Stimulated activated CD8-positive, alpha-beta memory T cell treated with anti-CD3 and anti-CD28 coated beads, Interleukin-7, amount 100 ng/mL, for 24 hours (primary cell): ENCODE results near the gene GNA14.
"Not testable (repeated sequence)": the region's sequence is repeated elsewhere in the genome, so short reads cannot be mapped to it uniquely, and the experiment has no call there.

ENCODE experiments used
- DNase-seq: peaks from one replicate; pipeline ENCODE4 v3.0.0-alpha.2; 2020; ENCODE audit warnings: low read depth

The GNA14 gene

DNA sequence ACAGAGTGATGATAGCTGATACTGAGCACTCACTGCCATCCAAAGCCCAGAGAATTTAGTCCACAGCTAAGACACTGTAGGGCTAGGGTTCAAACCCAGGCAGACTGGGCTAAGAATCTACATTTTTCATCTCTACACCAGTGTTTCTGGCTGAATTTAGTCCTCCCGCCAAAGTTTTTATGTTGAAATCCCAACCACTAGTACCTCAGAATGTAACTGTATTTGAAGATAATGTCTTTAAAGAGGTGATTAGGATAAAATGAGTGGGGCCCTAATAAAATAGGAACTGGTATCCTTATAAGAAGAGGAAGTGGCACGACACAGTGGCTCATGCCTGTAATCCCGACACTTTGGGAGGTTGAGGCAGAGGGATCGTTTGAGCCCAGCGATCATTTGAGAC is 4.3 kb downstream of the GNA14 start:
- DNase-seq = no peak

- DNase-seq = no peak
These were observed 7.2 kb downstream of the GNA14 start for GRCh38 chr9:77640741-77641580.

- DNase-seq = no peak
These were observed 15.5 kb downstream of the GNA14 start for GRCh38 chr9:77632652-77633051.

DNA sequence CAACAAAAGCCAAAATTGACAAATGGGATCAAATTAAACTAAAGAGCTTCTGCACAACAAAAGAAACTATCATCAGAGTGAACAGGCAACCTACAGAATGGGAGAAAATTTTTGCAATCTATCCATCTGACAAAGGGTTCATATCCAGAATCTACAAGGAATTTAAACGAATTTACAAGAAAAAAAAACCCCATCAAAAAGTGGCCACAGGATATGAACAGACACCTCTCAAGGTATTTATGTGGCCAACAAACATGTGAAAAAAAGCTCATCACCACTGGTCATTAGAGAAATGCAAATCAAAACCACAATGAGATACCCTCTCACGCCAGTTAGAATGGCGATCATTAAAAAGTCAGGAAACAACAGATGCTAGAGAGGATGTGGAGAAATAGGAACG is 19.3 kb downstream of the GNA14 start:
- DNase-seq = not testable (repeated sequence)

DNA sequence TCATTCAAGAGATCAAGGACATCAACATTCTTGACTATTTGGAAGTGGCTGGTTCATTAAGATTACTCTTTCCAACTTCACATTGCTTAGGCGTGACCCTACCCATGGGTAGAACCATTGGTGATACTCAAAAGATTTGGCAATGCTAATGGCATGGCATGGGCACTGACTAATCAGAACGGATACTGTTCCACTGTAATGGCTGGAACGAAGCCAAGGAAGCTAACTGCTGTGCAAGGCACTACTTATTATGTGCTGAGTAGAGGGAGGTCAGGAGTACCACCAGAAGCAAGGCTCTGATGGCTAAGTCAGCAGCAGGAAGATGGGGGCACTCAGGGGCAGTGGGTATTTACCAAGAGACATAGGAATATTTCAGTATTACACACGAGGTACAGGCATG is 31.9 kb downstream of the GNA14 start:
- no peak for DNase-seq

GRCh38 chr9:77614645-77615044 is 33.5 kb downstream of the GNA14 start:
- no peak for DNase-seq

DNA sequence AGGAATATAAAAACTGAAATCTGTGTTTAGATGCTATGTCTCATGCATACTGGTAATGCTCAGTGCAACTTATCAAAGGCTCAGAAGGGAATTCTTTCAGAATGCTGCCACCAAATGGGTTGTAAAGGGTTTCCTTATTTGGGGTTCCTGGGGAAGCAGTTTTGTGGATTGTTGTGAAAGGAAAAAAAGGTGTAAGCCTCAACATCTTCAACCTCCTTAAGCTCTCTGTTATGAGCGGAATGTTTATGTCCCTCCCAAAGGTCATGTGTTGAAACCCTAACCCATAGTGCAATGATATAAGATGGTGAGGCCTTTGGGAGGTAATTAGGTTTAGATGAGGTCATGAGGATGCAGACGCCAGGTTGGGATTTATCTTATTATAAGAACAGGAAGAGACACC is 41.6 kb downstream of the GNA14 start:
- DNase-seq = no peak

GRCh38 chr9:77605449-77606220 is 42.5 kb downstream of the GNA14 start:
- DNase-seq = no peak

DNA sequence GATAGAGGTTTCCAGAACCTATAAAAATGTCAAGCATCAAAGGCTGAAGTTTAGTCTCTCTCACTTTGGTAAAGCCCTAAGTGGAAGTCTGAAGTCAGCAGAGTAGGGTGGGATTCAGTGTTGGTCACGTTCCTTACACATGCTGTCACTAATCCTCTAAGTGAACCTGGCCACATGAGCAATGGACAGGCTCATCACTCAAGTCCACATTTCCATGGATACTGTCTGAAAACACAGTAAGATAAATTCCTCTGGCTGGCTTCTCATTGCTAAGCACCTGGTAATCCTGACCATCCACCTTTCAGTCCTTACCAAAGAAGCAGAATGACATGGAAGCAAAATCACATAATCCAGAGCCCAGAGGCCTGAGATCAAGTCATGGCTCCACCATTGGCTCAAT is 43.8 kb downstream of the GNA14 start:
- DNase-seq = no peak

DNA sequence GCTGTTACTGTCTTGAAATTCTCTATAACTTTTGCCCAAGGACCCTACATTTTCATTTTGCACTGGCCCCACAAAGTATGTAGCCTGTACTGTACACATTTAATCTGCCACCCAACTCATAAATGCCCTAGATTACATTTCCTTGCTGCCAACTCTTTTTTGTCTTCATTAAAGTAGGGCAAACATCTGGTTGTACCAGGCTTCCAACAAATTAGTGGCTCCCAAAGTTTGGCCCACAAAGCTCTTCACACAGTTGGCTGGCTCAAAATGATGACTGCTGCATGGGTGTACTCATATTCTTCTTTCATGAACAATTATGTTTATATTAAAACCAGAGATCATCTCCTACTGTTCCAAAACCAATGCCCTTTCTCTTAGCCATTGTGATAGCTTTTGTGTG is 45.3 kb downstream of the GNA14 start:
- no peak for DNase-seq

DNA sequence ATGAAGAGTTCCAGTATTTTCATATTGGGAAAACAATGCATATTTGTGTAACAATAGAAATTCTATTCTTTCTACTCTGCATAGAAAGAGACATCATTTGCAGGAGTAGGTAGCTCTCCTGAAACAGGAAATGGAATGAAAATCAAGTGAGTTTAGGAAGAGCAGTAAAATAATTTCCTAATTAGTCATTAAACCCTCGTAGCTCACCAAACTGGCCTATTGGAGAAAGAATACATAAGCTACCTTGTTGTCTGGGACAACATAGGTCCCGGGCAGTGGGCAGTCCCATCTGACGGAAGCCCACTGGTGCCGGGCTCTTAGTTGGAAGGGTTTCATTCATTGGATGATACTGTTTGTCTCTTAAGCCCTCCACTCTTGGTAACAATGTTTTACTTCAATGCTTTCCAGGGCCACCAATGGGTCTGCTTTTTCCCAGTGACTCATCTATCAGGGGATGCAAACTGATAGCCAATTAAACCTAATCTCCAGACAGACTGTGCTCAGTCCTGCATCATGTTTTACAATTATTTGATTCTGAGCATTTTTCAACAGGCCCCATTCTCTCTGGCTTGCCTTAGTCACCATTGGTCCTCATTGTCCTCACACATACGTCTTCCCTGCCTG is 46.5 kb downstream of the GNA14 start:
- DNase-seq = no peak

- DNase-seq = no peak
These were observed 47.3 kb downstream of the GNA14 start for GRCh38 chr9:77600810-77601209.

- no peak for DNase-seq
These were observed 48.6 kb downstream of the GNA14 start for GRCh38 chr9:77599492-77599891.

DNA sequence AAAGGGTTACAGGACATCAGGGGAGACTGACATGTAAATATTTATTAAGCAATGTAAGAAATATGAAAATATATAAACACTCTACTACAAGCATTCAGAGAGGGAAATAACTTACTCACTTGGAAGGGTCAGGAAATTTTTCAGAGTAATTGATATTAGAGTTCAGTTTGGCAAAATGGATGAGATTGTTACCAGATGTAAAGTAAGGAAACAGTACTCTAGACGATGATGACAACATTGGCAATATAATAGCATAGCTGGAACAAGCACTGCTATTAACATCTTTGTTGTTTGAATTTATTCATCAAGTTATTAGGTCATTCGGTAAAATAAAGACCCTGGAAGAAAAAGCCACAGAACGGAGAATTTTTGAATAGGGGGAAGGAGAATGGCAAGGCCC is 49.1 kb downstream of the GNA14 start:
- DNase-seq = no peak

DNA sequence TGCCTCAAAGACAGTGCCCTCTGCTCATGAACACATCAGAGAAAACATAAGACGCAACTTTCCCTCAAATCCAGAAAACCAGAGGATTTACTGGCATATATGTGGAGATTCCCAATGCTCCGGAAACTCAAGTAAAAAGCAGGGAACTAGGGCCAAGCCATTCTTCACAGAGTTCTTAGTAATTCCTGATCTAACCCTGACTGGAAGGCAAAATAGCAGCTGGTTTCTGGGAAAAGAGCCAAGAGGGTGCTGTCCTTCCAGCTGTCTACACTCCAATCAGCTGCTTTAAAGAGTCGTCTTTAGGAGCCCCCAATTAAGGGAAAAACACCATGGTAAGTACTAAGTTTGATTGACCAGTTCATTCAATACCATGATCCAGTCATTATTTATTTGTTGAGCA is 49.6 kb downstream of the GNA14 start:
- DNase-seq = no peak

DNA sequence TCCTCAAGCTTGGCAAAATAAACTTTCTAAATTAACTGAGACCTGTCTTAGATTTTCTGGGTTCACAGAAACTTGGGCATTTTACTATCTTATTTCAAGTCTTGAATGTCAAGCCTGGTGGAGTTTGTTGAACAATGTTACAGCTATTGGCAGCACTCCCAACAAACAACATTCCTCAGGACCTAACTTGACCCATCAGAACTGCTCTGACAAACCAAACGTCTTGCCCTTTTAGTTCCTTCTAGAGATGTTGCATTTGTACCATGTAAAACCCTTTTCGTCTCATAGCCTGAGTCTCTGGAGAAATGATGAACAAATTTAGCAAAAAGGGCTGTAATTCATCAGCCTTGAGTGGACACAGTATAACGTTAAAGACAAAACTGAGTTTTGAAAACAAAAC is 51.1 kb downstream of the GNA14 start:
- DNase-seq = no peak

- DNase-seq = no peak
These were observed 52.6 kb downstream of the GNA14 start for GRCh38 chr9:77595426-77596095.

GRCh38 chr9:77594963-77595362 is 53.2 kb downstream of the GNA14 start:
- no peak for DNase-seq

DNA sequence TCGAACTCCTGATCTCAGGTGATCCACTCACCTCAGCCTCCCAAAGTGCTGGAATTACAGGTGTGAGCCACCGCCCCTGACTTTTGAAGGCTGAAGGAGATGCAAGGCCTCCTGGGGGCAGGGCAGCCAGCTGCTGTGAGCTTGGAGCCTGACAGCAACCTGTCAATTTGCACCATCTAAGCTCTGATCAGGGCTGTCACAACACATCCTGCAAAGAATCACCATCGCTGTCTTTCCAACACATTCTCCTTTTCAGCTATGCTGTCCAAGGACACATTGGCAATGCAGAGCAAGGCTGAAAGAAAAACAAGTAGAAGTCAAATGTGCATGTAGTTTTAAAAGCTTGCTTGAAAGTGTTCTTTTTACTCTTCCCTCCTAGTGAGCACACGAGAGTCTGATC is 54.6 kb downstream of the GNA14 start:
- DNase-seq = no peak

GRCh38 chr9:77592476-77592875 is 55.6 kb downstream of the GNA14 start:
- no peak for DNase-seq

DNA sequence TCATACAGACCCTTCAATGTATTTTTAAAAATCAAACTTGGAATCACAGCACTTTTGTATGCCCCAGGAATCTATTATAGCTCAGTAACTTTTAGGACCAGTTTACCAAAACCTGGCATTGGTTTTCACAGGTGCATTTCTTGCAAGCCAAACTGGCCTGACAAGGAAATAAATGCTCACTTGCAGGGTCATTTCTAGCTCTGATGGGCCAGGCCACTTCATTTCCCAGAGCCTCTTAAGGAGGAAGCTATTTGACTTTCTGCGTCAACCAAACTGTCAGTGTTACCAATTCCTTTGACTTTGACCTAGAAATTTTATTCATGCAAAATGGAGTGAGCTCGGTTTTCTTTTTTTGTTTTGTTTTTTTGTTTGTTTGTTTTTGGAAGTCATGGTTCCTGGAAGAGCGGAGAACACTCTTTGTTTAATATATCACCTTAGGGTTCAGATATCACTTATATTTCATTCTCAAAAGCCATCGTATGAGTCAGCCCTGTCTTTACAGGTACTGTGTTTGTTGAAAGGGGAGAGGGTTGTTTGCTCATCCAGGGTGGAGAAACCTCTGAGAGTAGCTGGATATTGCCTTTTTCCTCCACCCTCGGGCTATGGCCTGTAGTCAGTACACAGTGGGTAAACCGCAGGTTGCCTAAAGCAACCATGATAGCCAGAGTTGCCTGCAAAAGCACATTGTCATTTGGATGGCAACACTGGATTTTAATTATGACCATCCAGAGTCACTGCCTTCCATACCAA is 58.9 kb downstream of the GNA14 start:
- DNase-seq = no peak
